ENCODE measurements around the gene FBXL20. TPM values are rescaled to one million over a fixed set of nuclear protein-coding genes. Genes with fewer than 3 reads are reported as not detected.
A peak's percentile ranks its signal among the peaks of the same experiment; 100 is the strongest.

The FBXL20 gene
- total RNA-seq, 4 donors from 2014 or later = 13.1 to 19.6 (median 17.2) TPM

- WGBS = 37% methylated on average over 5 of the region's 5 CpGs
- H3K27me3 ChIP-seq = no peaks in the 10 kb centered on the region
- H3K4me3 ChIP-seq = peak overlapping the region in 3 of 4 donors; percentile 0 to 14 (median 6)
- intact Hi-C loops (cut with DNase I) = no loop called here
- no peaks in the 10 kb centered on the region for H3K9me3 ChIP-seq
- H3K27ac ChIP-seq (replicated peaks in 1 of 4) = peak overlapping the region; percentile 28 to 70 (median 59)
- peaks cover 27 to 37% (median 33%) of the 10 kb centered on the region in 4 donors for H3K4me1 ChIP-seq
- DNase-seq (ENCODE audit: extremely low spot score) = no peak
- no peak for TF ChIP-seq POLR2AphosphoS5 (IDR thresholded peaks at IDR 0.05)
- TF ChIP-seq CTCF (IDR thresholded peaks at IDR 0.05) = no peak
- TF ChIP-seq EP300 (IDR thresholded peaks at IDR 0.05) = no peak
- no peak for TF ChIP-seq POLR2A (IDR thresholded peaks at IDR 0.05; ENCODE audit: low read depth)
- H3K36me3 ChIP-seq = no peaks in the 10 kb centered on the region
Measured at GRCh38 chr17:39365872-39366271, 35.6 kb downstream of the FBXL20 start.

- Histone ChIP-seq H3K4me1 (peaks cover 31 to 43% (median 39%) of the 10 kb centered on the region in 4 donors), H3K9me3 (no peaks in the 10 kb centered on the region), H3K36me3 (no peaks in the 10 kb centered on the region), H3K4me3 (peak overlapping the region in 3 of 4 donors; percentile 0 to 14 (median 6)), H3K27ac (replicated peaks in 1 of 4) (peak overlapping the region; percentile 28 to 70 (median 59)), H3K27me3 (no peaks in the 10 kb centered on the region)
- no peak for DNase-seq (ENCODE audit: extremely low spot score)
- WGBS = 30% methylated on average over 4 of the region's 4 CpGs
- intact Hi-C loops (cut with DNase I) = no loop called here
- peak in 1 of 2 donors; percentile 8 for TF ChIP-seq POLR2AphosphoS5 (IDR thresholded peaks at IDR 0.05)
- no peak for TF ChIP-seq EP300 (IDR thresholded peaks at IDR 0.05)
Measured at GRCh38 chr17:39365242-39365641, 36.2 kb downstream of the FBXL20 start.

GRCh38 chr17:39364236-39365025 is 37.0 kb downstream of the FBXL20 start:
- DNase-seq (ENCODE audit: extremely low spot score) = no peak
- intact Hi-C loops (cut with DNase I) = no loop called here
- Histone ChIP-seq H3K36me3 (no peaks in the 10 kb centered on the region), H3K27ac (replicated peaks in 1 of 4) (peak overlapping the region; percentile 28 to 70 (median 59)), H3K4me3 (no peak overlapping the region), H3K4me1 (peaks cover 33 to 49% (median 41%) of the 10 kb centered on the region in 4 donors), H3K9me3 (no peaks in the 10 kb centered on the region), H3K27me3 (no peaks in the 10 kb centered on the region)
- 73% methylated on average over 8 of the region's 8 CpGs for WGBS
- TF ChIP-seq CTCF (IDR thresholded peaks at IDR 0.05) = no peak
- TF ChIP-seq EP300 (IDR thresholded peaks at IDR 0.05) = no peak
- TF ChIP-seq POLR2AphosphoS5 (IDR thresholded peaks at IDR 0.05) = no peak
- no peak for TF ChIP-seq POLR2A (IDR thresholded peaks at IDR 0.05; ENCODE audit: low read depth)

GRCh38 chr17:39361064-39361463 is 40.4 kb downstream of the FBXL20 start:
- H3K4me3 ChIP-seq = no peak overlapping the region
- no peaks in the 10 kb centered on the region for H3K36me3 ChIP-seq
- intact Hi-C loops (cut with DNase I) = no loop called here
- peaks cover 30 to 43% (median 41%) of the 10 kb centered on the region in 4 donors for H3K4me1 ChIP-seq
- no peak overlapping the region for H3K27ac ChIP-seq (replicated peaks in 1 of 4)
- no peaks in the 10 kb centered on the region for H3K9me3 ChIP-seq
- TF ChIP-seq EP300 (IDR thresholded peaks at IDR 0.05) = no peak
- TF ChIP-seq CTCF (IDR thresholded peaks at IDR 0.05) = no peak
- no peak for TF ChIP-seq POLR2AphosphoS5 (IDR thresholded peaks at IDR 0.05)
- no peak for TF ChIP-seq POLR2A (IDR thresholded peaks at IDR 0.05; ENCODE audit: low read depth)
- H3K27me3 ChIP-seq = no peaks in the 10 kb centered on the region
- no peak for DNase-seq (ENCODE audit: extremely low spot score)
- 88% methylated on average over 1 of the region's 1 CpG for WGBS

- H3K4me3 ChIP-seq = no peak overlapping the region
- no peaks in the 10 kb centered on the region for H3K27me3 ChIP-seq
- H3K36me3 ChIP-seq = no peaks in the 10 kb centered on the region
- TF ChIP-seq POLR2A (IDR thresholded peaks at IDR 0.05; ENCODE audit: low read depth) (no peak), CTCF (IDR thresholded peaks at IDR 0.05) (no peak), EP300 (IDR thresholded peaks at IDR 0.05) (no peak), POLR2AphosphoS5 (IDR thresholded peaks at IDR 0.05) (no peak)
- no peak for DNase-seq (ENCODE audit: extremely low spot score)
- intact Hi-C loops (cut with DNase I) = no loop called here
- no peak overlapping the region for H3K27ac ChIP-seq (replicated peaks in 1 of 4)
- no peaks in the 10 kb centered on the region for H3K9me3 ChIP-seq
- 65% methylated on average over 3 of the region's 3 CpGs for WGBS
- H3K4me1 ChIP-seq = peaks cover 26 to 38% (median 36%) of the 10 kb centered on the region in 4 donors
Measured at GRCh38 chr17:39360537-39360936, 40.9 kb downstream of the FBXL20 start.

Measured in esophagus muscularis mucosa (tissue), 4 donors.